ENCODE measurements around the gene RGS6. TPM values are rescaled to one million over a fixed set of nuclear protein-coding genes. Genes with fewer than 3 reads are reported as not detected.

Gene RGS6
- total and polyA plus RNA-seq, 2 of the 4 experiments (the other 2 are of a cell fraction), result not detected

DNA sequence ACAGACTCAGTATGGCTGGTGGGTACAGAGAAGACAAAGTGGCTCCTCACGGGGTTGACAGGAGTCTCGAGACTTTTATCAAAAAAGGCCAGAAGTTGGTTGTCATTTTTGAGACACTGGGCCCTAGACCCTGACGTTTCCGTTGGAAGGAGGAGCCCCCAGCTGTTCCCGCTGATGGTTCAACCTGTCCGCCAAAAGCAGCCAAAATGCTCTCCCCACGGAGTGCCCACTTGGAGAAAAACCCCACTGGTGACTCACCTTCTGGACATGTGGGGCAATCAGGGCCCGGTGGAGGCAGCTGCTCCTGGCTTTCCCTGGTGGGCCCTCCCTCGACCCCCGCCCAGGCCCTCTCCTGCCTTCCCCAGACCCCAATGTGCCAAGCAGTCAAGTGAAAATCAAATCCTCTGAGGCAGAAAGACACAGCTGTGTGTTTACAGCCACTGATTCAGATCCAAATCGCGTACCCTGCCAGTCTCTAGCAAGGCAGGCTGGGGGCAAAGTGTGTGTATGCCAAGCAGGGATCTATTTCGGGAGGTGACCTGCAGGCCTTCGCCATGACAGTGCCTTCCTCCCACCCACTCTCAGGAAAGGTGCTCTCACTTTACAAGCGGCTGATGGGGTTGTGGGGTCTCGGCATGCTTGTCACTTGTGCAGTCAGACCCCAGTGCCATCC, 614.3 kb downstream of the RGS6 start:
- no TSS peak for BruUV-seq (replicated peaks)
- H3K27ac ChIP-seq (ENCODE audit: insufficient read depth, low read length), result no peak overlapping the region

More for the DNA sequence above, 614.3 kb downstream of the RGS6 start:
- no peak overlapping the region for H2BK120ac ChIP-seq (ENCODE audit: low read depth, low read length)
- no peak overlapping the region for H3K56ac ChIP-seq (ENCODE audit: extremely low read depth, insufficient read depth, low read length)
- dilution Hi-C loops (cut with HindIII; ENCODE audit: low sequenced_read_pairs, unreplicated experiment) (no loop called here), in situ Hi-C loops (cut with MboI; ENCODE audit: low sequenced_read_pairs) (no loop called here), intact Hi-C loops (cut with micrococcal nuclease) (no loop called here)
- DNase-seq (no peak), ATAC-seq (ENCODE audit: low read depth) (no peak)
- no peak overlapping the region for H2BK15ac ChIP-seq (ENCODE audit: low read depth, low read length)
- no peak overlapping the region for H3K4me2 ChIP-seq (ENCODE audit: low read depth, low read length)
- no peaks in the 10 kb centered on the region for H3K36me3 ChIP-seq (ENCODE audit: control insufficient read depth, insufficient read depth, low read length)
- H4K8ac ChIP-seq (ENCODE audit: low read depth in 2 of 2, low read length in 2 of 2), result no peak overlapping the region
- H2BK5ac ChIP-seq (ENCODE audit: low read depth, low read length, poor library complexity, severe bottlenecking), result no peak overlapping the region
- ChIA-PET CTCF (no interaction called here), POLR2A (ENCODE audit: unreplicated experiment) (no interaction called here)
- no peak overlapping the region for H4K5ac ChIP-seq (ENCODE audit: low read depth, low read length)
- TF ChIP-seq MAFK (IDR thresholded peaks at IDR 0.05; ENCODE audit: low read depth, low read length) (no peak), MXI1 (IDR thresholded peaks at IDR 0.05; ENCODE audit: borderline replicate concordance, low read depth, low read length) (no peak), BHLHE40 (IDR thresholded peaks at IDR 0.05; ENCODE audit: low read depth, low read length) (no peak)
- no peak overlapping the region for H3K9ac ChIP-seq (ENCODE audit: low read depth, low read length)
- H4K20me1 ChIP-seq (ENCODE audit: insufficient read depth, low read length), result no peaks in the 10 kb centered on the region
- no peak overlapping the region for H3K14ac ChIP-seq (replicated peaks; ENCODE audit: low read depth, low read length)
- H3K79me1 ChIP-seq (ENCODE audit: low read depth in 1 of 2, low read length in 2 of 2), result no peaks in the 10 kb centered on the region
- no peak overlapping the region for H3K23ac ChIP-seq (ENCODE audit: low read depth, low read length)
- no peaks in the 10 kb centered on the region for H3K9me3 ChIP-seq (ENCODE audit: control insufficient read depth, insufficient read depth, low read length)
- 0 out of 2 replicates have a peak overlapping the region, but pooled peaks have one; percentile 32 for H4K91ac ChIP-seq (ENCODE audit: insufficient read depth, low read depth, low read length)
- 83% methylated on average over 4 of the region's 16 CpGs; no CpG with 5 or more reads in 1 of the 2 experiments for WGBS, 2 experiments (ENCODE audit: extremely low coverage in 2 of 2, insufficient read length in 1 of 2)
- no peaks in the 10 kb centered on the region; the same call in 1 of the 2 replicates for H3K9me1 ChIP-seq (ENCODE audit: insufficient read depth, low read length)
- H2BK20ac ChIP-seq (ENCODE audit: low read depth, low read length), result no peak overlapping the region
- peak overlapping the region; percentile 4 for H2AFZ ChIP-seq (replicated peaks; ENCODE audit: low read length, poor library complexity)
- no peak overlapping the region for H2AK5ac ChIP-seq (ENCODE audit: low read depth, low read length)
- H2AK9ac ChIP-seq (replicated peaks; ENCODE audit: low read depth, low read length, poor library complexity), result no peak overlapping the region
- no peak overlapping the region for H3K18ac ChIP-seq (ENCODE audit: low read depth, low read length)
- H3K4ac ChIP-seq (ENCODE audit: low read depth, low read length), result no peak overlapping the region
- H3K4me1 ChIP-seq (ENCODE audit: control insufficient read depth, insufficient read depth, low read length), result peaks cover 7% of the 10 kb centered on the region
- H3K27me3 ChIP-seq (ENCODE audit: control insufficient read depth, insufficient read depth, low read length), result no peaks in the 10 kb centered on the region
- no peak overlapping the region for H3K4me3 ChIP-seq (ENCODE audit: insufficient read depth, low read depth, low read length)
